ENCODE measurements around the gene HECW1.
"Not testable (repeated sequence)": the region's sequence is repeated elsewhere in the genome, so short reads cannot be mapped to it uniquely, and the experiment has no call there.

The HECW1 gene

GRCh38 chr7:43576241-43576640 lies 463.8 kb downstream of the HECW1 start:
- DNase-seq (ENCODE audit: low read depth, low spot score): no peak

- no peak for DNase-seq (ENCODE audit: low read depth, low spot score)
Measured at GRCh38 chr7:43577485-43577951, 465.1 kb downstream of the HECW1 start.

GRCh38 chr7:43582503-43583423 lies 470.3 kb downstream of the HECW1 start, which contains the start of gene STK17A:
Gene STK17A (plus strand): TSS chr7:43583108. CDS start chr7:43583244, 136 bp downstream.
- peak; percentile 92 for DNase-seq (ENCODE audit: low read depth, low spot score)

- DNase-seq (ENCODE audit: low read depth, low spot score): peak; percentile 46
Measured at GRCh38 chr7:43583424-43584194, 471.2 kb downstream of the HECW1 start.

- DNase-seq (ENCODE audit: low read depth, low spot score): no peak
Measured at GRCh38 chr7:43584195-43584586, 471.7 kb downstream of the HECW1 start.

GRCh38 chr7:43584733-43585132 lies 472.3 kb downstream of the HECW1 start:
- not testable (repeated sequence) for DNase-seq (ENCODE audit: low read depth, low spot score)

GRCh38 chr7:43585562-43585961 lies 473.1 kb downstream of the HECW1 start:
- DNase-seq (ENCODE audit: low read depth, low spot score): no peak

GRCh38 chr7:43586251-43586900 lies 473.9 kb downstream of the HECW1 start:
- no peak for DNase-seq (ENCODE audit: low read depth, low spot score)

GRCh38 chr7:43588477-43589132 lies 476.2 kb downstream of the HECW1 start:
- DNase-seq (ENCODE audit: low read depth, low spot score): no peak

- DNase-seq (ENCODE audit: low read depth, low spot score): no peak
Measured at GRCh38 chr7:43589133-43589478, 476.7 kb downstream of the HECW1 start.

- DNase-seq (ENCODE audit: low read depth, low spot score): no peak
Measured at GRCh38 chr7:43589728-43590127, 477.3 kb downstream of the HECW1 start.

- no peak for DNase-seq (ENCODE audit: low read depth, low spot score)
Measured at GRCh38 chr7:43590862-43591557, 478.6 kb downstream of the HECW1 start.

GRCh38 chr7:43591558-43592180 lies 479.2 kb downstream of the HECW1 start:
- no peak for DNase-seq (ENCODE audit: low read depth, low spot score)

- DNase-seq (ENCODE audit: low read depth, low spot score): no peak
Measured at GRCh38 chr7:43592326-43592725, 479.9 kb downstream of the HECW1 start.

- no peak for DNase-seq (ENCODE audit: low read depth, low spot score)
Measured at GRCh38 chr7:43593010-43593409, 480.6 kb downstream of the HECW1 start.

- no peak for DNase-seq (ENCODE audit: low read depth, low spot score)
Measured at GRCh38 chr7:43594020-43594419, 481.6 kb downstream of the HECW1 start.

GRCh38 chr7:43596426-43596825 lies 484.0 kb downstream of the HECW1 start:
- DNase-seq (ENCODE audit: low read depth, low spot score): not testable (repeated sequence)

- DNase-seq (ENCODE audit: low read depth, low spot score): no peak
Measured at GRCh38 chr7:43600056-43600455, 487.6 kb downstream of the HECW1 start.

- DNase-seq (ENCODE audit: low read depth, low spot score): no peak
Measured at GRCh38 chr7:43602256-43602655, 489.8 kb downstream of the HECW1 start.

GRCh38 chr7:43604251-43604650 lies 491.8 kb downstream of the HECW1 start:
- no peak for DNase-seq (ENCODE audit: low read depth, low spot score)

All from activated CD4-positive, CD25-positive, alpha-beta regulatory T cell treated with anti-CD3 and anti-CD28 coated beads, Interleukin-2, amount 50 U/mL, for 16 hours (primary cell).